ENCODE results near the gene TTBK1.

DNA sequence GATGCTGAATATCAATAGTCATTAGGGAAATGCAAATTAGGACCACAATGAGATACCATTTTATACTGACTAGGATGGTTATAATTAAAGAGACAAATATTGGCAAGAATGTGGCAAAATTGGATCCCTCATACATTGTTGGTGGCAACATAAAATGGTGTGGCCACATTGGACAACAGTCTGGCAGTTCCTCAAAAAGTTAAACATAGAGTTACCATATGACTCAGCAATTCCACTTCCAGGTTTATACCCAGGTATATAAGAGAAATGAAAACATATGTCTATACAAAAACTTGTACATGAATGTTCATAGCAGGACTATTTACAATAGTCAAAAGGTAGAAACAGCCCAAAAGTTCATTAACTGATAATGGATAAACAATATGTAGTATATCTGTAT lies 67.3 kb downstream of the TTBK1 start:
- TF ChIP-seq CTCF (IDR thresholded peaks at IDR 0.05) (no peak), POLR2A (IDR thresholded peaks at IDR 0.05) (no peak), POLR2AphosphoS5 (IDR thresholded peaks at IDR 0.05) (no peak)
